ENCODE data around the gene DEFB131B.
"Not testable (repeated sequence)": the region's sequence is repeated elsewhere in the genome, so short reads cannot be mapped to it uniquely, and the experiment has no call there.

DEFB131B gene

DNA sequence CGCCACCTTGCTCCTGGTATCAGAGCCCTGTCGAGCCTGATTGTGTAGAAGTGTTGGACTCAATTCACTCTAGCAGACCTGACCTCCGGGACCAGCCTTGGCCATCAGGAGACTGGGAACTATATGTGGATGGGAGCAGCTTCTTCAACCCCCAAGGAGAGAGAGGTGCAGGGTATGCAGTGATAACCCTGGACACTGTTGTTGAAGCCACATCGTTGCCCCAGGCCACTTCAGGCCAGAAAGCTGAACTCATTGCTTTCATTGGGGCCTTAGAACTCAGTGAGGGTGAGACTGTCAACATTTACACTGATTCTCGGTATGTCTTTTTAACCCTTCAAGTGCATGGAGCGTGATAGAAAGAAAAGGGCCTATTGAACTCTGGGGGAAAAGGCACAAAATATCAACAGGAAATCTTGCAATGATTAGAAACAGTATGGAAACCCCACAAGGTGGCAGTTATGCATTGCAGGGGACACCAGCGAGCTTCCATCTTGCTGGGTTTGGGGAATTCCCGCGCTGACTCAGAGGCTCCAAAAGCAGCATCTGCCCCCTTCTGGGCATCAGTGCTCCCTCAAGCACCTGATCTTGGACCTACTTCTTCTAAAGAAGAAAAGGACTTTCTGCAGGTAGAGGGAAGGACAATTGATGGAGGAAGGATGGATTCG, 33.2 kb downstream of the DEFB131B start:
- DNase-seq (ENCODE audit: low spot score) = not testable (repeated sequence)

DNA sequence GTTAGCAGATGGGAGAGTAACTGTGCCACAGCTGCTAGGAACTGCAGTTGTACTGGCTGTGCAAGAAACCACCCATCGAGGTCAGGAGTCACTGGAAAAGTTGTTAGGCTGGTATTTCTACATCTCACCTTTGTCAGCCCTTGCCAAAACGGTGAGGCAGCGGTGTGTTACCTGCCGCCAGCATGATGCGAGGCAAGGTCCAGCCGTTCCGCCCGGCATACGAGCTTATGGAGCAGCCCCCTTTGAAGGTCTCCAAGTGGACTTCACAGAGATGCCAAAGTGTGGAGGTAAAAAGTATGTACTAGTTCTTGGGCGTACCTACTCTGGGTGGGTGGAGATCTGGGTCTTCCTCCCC, 33.7 kb downstream of the DEFB131B start:
- not testable (repeated sequence) for DNase-seq (ENCODE audit: low spot score)

- no peak for DNase-seq (ENCODE audit: low spot score)
Measured at GRCh38 chr11:71913756-71914526, 35.7 kb downstream of the DEFB131B start.

DNA sequence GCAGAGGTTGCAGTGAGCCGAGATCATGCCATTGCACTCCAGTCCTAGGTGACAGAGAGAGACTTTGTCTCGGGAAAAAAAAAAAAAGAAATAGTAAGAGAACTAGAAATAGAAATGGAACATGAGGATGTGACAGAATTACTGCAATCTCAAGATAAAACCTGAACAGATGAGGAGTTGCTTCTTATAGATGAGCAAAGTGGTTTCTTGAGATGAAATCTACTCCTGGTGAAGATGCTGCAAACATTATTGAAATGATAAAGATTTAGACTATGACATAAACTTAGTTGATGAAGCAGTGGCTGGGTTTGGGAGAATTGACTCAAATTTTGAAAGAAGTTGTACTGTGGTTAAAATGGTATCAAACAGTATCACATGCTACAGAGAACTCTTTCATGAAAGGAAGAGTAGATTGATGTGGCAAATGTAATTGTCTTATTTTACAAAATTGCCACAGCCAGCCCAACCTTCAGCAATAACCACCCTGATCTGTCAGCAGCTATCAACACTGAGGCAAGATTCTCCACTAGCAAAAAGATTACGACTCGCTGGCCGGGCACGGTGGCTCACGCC, 36.5 kb downstream of the DEFB131B start:
- DNase-seq (ENCODE audit: low spot score) = no peak

- DNase-seq (ENCODE audit: low spot score) = no peak
Measured at GRCh38 chr11:71917646-71918140, 39.4 kb downstream of the DEFB131B start.

- DNase-seq (ENCODE audit: low spot score) = no peak
Measured at GRCh38 chr11:71927820-71928736, 49.8 kb downstream of the DEFB131B start, which contains the start of gene XNDC1N. Gene XNDC1N, minus strand, starts transcription at chr11:71928594. Its CDS starts 5,241 bp downstream, at chr11:71923353.

DNA sequence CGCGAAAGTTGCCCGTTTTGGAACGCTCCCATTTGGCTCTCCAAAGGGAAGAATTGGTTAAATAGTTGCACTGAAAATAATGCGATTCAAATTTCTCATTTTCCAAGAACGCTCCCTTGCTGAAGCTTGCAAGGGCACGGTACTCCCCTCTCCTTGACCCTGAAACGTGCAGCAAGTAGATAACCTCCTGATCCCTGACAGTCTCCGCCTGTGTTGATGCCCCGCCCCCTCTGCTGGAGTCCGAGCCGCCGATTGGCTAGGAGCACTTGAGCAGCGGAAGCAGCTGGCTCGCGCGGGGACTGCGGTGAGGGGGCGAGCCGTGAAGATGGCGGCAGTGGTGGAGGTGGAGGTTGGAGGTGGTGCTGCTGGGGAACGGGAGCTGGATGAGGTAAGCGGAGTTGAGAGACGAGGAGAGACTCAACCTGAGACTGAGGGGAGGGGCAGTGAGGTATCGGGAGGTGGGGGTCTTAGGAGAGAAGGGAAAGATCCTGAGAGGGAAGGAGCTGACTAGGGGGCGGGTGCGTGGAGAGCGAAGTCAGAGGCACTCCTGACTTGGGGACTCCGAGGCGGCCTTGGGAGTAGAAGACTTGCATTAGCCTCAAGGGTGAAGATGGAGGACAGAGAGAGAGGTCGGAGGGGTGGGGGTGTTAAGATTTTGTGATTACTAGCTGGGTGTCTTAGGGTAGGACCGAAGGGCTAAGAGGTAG, 50.6 kb downstream of the DEFB131B start, which contains the start of gene RNF121:
Gene RNF121, plus strand, starts transcription at position 310 of the 707 bp plus-strand sequence. Its CDS starts 16 bp downstream, at position 326.
- DNase-seq (ENCODE audit: low spot score) = peak; percentile 98

- DNase-seq (ENCODE audit: low spot score) = no peak
Measured at GRCh38 chr11:71929491-71929890, 51.2 kb downstream of the DEFB131B start.

- DNase-seq (ENCODE audit: low spot score) = no peak
Measured at GRCh38 chr11:71930556-71931244, 52.4 kb downstream of the DEFB131B start.

- no peak for DNase-seq (ENCODE audit: low spot score)
Measured at GRCh38 chr11:71931245-71931602, 53.0 kb downstream of the DEFB131B start.

DNA sequence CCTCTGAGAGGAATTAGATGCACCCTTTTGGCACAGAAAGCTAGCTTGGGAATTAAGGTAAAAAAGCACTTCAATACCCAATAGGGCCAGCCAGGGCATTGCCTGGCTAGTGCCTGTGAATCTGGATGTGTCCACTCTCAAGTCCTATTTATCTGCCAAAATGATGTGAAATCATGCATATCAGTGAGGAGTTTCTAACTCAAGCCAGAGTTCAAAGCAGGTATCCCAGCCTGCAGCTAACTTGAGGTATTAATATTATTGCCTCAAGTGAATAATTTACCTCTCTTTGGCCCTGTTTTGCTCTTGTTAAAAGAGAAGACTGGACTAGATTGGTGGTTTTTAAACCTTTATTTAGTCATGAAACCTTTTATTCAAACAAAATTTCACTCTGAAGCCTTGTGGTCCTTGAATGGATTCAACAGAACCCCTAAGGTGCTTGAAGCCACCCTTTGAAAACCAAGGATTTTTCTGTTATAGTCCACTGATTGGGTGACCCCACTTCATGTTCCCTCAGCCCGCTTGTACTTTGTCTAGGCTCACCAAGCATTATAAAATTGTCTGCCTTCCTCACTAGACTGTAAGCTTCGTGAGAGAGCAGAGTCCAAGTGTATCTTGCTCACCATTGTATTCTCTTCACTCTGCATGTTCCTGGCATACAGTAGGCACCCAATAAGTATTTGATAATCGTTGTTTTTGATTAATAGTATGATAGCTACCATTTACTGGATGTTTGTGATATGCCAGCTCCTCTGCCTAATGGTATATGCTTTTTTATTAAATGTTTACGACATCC, 55.1 kb downstream of the DEFB131B start:
- no peak for DNase-seq (ENCODE audit: low spot score)

Measured in hematopoietic multipotent progenitor cell treated with erythropoietin and hydrocortisone succinate and interleukin-3 and kit ligand, for 15 days (in vitro differentiated cells).